Prostate gland (tissue), 2 donors: ENCODE results near the gene OR4E2. TPM values are rescaled to one million over a fixed set of nuclear protein-coding genes. Genes with fewer than 3 reads are reported as not detected.
A peak's percentile ranks its signal among the peaks of the same experiment; 100 is the strongest.

ENCODE experiments used
- DNase-seq: peaks from one replicate; pipeline ENCODE4 v3.0.0-alpha.2; 2019; ENCODE audit warnings: low spot score
- H3K27ac ChIP-seq, 2 donors: fragments of 200-600 bp; sonication (generic); 2 replicates each; pipeline ENCODE4 v1.5.1; 2017 to 2019
- H3K27me3 ChIP-seq: fragments of 200-600 bp; sonication (generic); replicated peaks from 2 replicates; pipeline ENCODE4 v1.5.1; 2019; ENCODE audit not compliant: insufficient read depth
- H3K36me3 ChIP-seq, 2 donors: fragments of 200-600 bp; sonication (generic); 1 replicate in 1 of 2; 2 replicates in 1 of 2; pipeline versions ENCODE4 v1.5.1 to v1.8.1; 2017 to 2019
- H3K4me1 ChIP-seq: fragments of 200-600 bp; sonication (generic); replicated peaks from 2 replicates; pipeline ENCODE4 v1.5.1; 2019
- H3K4me3 ChIP-seq, 2 donors: fragments of 200-600 bp; sonication (generic); 2 replicates each; pipeline ENCODE4 v1.5.1; 2017 to 2019
- H3K9me3 ChIP-seq: fragments of 200-600 bp; sonication (generic); 2 replicates; pipeline ENCODE4 v1.5.1; 2017
- CTCF ChIP-seq, 4 experiments: fragments of 200-600 bp in 2 of 4; fragments of 450-650 bp in 2 of 4; sonication (generic) in 2 of 4; IDR thresholded peaks; 1 replicate in 3 of 4; 2 replicates in 1 of 4; pipeline ENCODE4 v1.5.1; 2016 to 2019; ENCODE audit warnings: antibody characterized with exemption in 4 of 4, mild to moderate bottlenecking in 2 of 4, moderate library complexity in 2 of 4
- POLR2A ChIP-seq: fragments of 450-650 bp; IDR thresholded peaks from one replicate; pipeline ENCODE4 v1.6.1; 2016; ENCODE audit warnings: antibody characterized with exemption, mild to moderate bottlenecking
- POLR2AphosphoS5 ChIP-seq: sonication (generic); formaldehyde crosslinking; IDR thresholded peaks from one replicate; pipeline ENCODE4 v1.6.1; 2017; ENCODE audit warnings: antibody characterized with exemption
- WGBS: methylation state at CpG from one replicate; pipeline ENCODE4 v1.1.5; 2018; 5-methylcytosine and 5-hydroxymethylcytosine counted together
- intact Hi-C: fragments of 100-400 bp; cut with DNase I; formaldehyde crosslinking; loops from one replicate; pipeline ENCODE4 v1.14.2; 2022
- small RNA-seq, 2 donors: library from RNA; depleted of rRNA; stranded (forward); fragments of <200 nt; gene quantifications; one replicate each; pipeline ENCODE3, GENCODE V24; 2016
- total RNA-seq, 2 donors: library from RNA; depleted of rRNA; stranded (reverse); fragments of >200 nt; gene quantifications; one replicate each; pipeline ENCODE4 v1.1.0, GENCODE V29; 2016

The OR4E2 gene
- total RNA-seq, 2 donors from 2014 or later, result not detected

- H3K27me3 ChIP-seq, result no peaks in the 10 kb centered on the region
- H3K4me1 ChIP-seq, result no peaks in the 10 kb centered on the region
- WGBS, result 31% methylated on average over 3 of the region's 3 CpGs
- no peaks in the 10 kb centered on the region for H3K36me3 ChIP-seq
- TF ChIP-seq CTCF (IDR thresholded peaks at IDR 0.05) (peak in 3 of 4 experiments; percentile 58 to 69 (median 64)), POLR2AphosphoS5 (no peak), POLR2A (no peak)
- H3K4me3 ChIP-seq, result no peak overlapping the region
- intact Hi-C loops, result no loop called here
- H3K27ac ChIP-seq, result no peak overlapping the region
- no peaks in the 10 kb centered on the region for H3K9me3 ChIP-seq
- DNase-seq, result peak; percentile 13
These were observed 57.8 kb downstream of the OR4E2 start for GRCh38 chr14:21711360-21711961.

- H3K27me3 ChIP-seq, result no peaks in the 10 kb centered on the region
- intact Hi-C loops, result no loop called here
- TF ChIP-seq CTCF (IDR thresholded peaks at IDR 0.05) (no peak), POLR2AphosphoS5 (no peak), POLR2A (no peak)
- H3K4me1 ChIP-seq, result no peaks in the 10 kb centered on the region
- no peak overlapping the region for H3K4me3 ChIP-seq
- WGBS, result 82% methylated on average over 2 of the region's 2 CpGs
- DNase-seq, result no peak
- H3K36me3 ChIP-seq, result no peaks in the 10 kb centered on the region
- no peaks in the 10 kb centered on the region for H3K9me3 ChIP-seq
- H3K27ac ChIP-seq, result no peak overlapping the region
These were observed 58.4 kb downstream of the OR4E2 start for GRCh38 chr14:21712036-21712435.

- Histone ChIP-seq H3K4me3 (no peak overlapping the region), H3K27ac (no peak overlapping the region), H3K27me3 (no peaks in the 10 kb centered on the region), H3K4me1 (no peaks in the 10 kb centered on the region), H3K36me3 (no peaks in the 10 kb centered on the region), H3K9me3 (no peaks in the 10 kb centered on the region)
- DNase-seq, result no peak
- no peak for TF ChIP-seq CTCF (IDR thresholded peaks at IDR 0.05)
- TF ChIP-seq POLR2A, result no peak
- TF ChIP-seq POLR2AphosphoS5, result no peak
- intact Hi-C loops, result no loop called here
- 79% methylated on average over 6 of the region's 6 CpGs for WGBS
These were observed 60.8 kb downstream of the OR4E2 start for GRCh38 chr14:21714318-21714929.

Small RNAs within 50 kb of the gene (small RNA-seq; reads per million reads assigned to genes)
- gene AC243972.3, result 0 reads per million in 2 donors

Other genes with a start within 250 kb of the OR4E2 start
- 10 to 100 TPM; 63.6 to 67.0 TPM for gene CHD8, start 197.7 kb upstream of the OR4E2 start, total RNA-seq
- 10 to 100 TPM; 25.1 to 35.9 TPM for gene RAB2B, start 176.9 kb upstream of the OR4E2 start, total RNA-seq
- gene TOX4, start 176.6 kb upstream of the OR4E2 start, total RNA-seq, result 10 to 100 TPM; 53.2 to 58.2 TPM
- 10 to 100 TPM; 48.3 to 71.5 TPM for gene METTL3, start 142.5 kb upstream of the OR4E2 start, total RNA-seq
- gene SALL2, start 127.5 kb upstream of the OR4E2 start, total RNA-seq, result 10 to 100 TPM in 1 of 2 donors, 1 to 10 TPM in 1; 8.1 to 10.2 TPM
- not detected for gene OR10G3, start 73.8 kb upstream of the OR4E2 start, total RNA-seq
- gene OR10G2, start 18.9 kb upstream of the OR4E2 start, total RNA-seq, result not detected
- gene OR4E1, start 20.0 kb downstream of the OR4E2 start, total RNA-seq, result not detected